Stimulated activated CD8-positive, alpha-beta memory T cell treated with anti-CD3 and anti-CD28 coated beads, Interleukin-15, amount 100 ng/mL, for 1 hour (primary cell): Measurements from ENCODE around the gene PLD1.

Source experiments
- DNase-seq: peaks from one replicate; pipeline ENCODE4 v3.0.0-alpha.2; 2020; ENCODE audit warnings: low read depth

The PLD1 gene

GRCh38 chr3:171745577-171746319, 64.5 kb downstream of the PLD1 start:
- no peak for DNase-seq

GRCh38 chr3:171744158-171744741, 66.0 kb downstream of the PLD1 start:
- DNase-seq = no peak

GRCh38 chr3:171743327-171744157, 66.7 kb downstream of the PLD1 start:
- no peak for DNase-seq

GRCh38 chr3:171741377-171741776, 68.9 kb downstream of the PLD1 start:
- no peak for DNase-seq

GRCh38 chr3:171736556-171736955, 73.7 kb downstream of the PLD1 start:
- no peak for DNase-seq

GRCh38 chr3:171733561-171733960, 76.7 kb downstream of the PLD1 start:
- no peak for DNase-seq

GRCh38 chr3:171732756-171733155, 77.5 kb downstream of the PLD1 start:
- no peak for DNase-seq

GRCh38 chr3:171731691-171732090, 78.6 kb downstream of the PLD1 start:
- no peak for DNase-seq

- DNase-seq = no peak
These were observed 80.6 kb downstream of the PLD1 start for GRCh38 chr3:171729452-171730334.

- no peak for DNase-seq
These were observed 83.0 kb downstream of the PLD1 start for GRCh38 chr3:171727288-171727687.

- DNase-seq = no peak
These were observed 91.6 kb downstream of the PLD1 start for GRCh38 chr3:171718493-171719185.

GRCh38 chr3:171715155-171715554, 95.1 kb downstream of the PLD1 start:
- DNase-seq = no peak

- no peak for DNase-seq
These were observed 97.9 kb downstream of the PLD1 start for GRCh38 chr3:171712171-171712938.

GRCh38 chr3:171711461-171712170, 98.7 kb downstream of the PLD1 start:
- DNase-seq = no peak

GRCh38 chr3:171710359-171710758, 99.9 kb downstream of the PLD1 start:
- no peak for DNase-seq

GRCh38 chr3:171704814-171705213, 105.5 kb downstream of the PLD1 start:
- DNase-seq = no peak

GRCh38 chr3:171704002-171704401, 106.3 kb downstream of the PLD1 start:
- no peak for DNase-seq

GRCh38 chr3:171703144-171703543, 107.1 kb downstream of the PLD1 start:
- DNase-seq = no peak

- DNase-seq = no peak
These were observed 109.6 kb downstream of the PLD1 start for GRCh38 chr3:171700653-171701052.

GRCh38 chr3:171700157-171700556, 110.1 kb downstream of the PLD1 start:
- DNase-seq = no peak
